Nephron progenitor cell (in vitro differentiated cells): ENCODE results near the gene TNN.
A peak's percentile ranks its signal among the peaks of the same experiment; 100 is the strongest.

Experiments
- DNase-seq: peaks from one replicate; pipeline ENCODE4 v3.0.0; 2021
- H3K27ac Mint-ChIP-seq: 2 replicates; pipeline ENCODE4 v1.8.0; 2021; ENCODE audit warnings: mild to moderate bottlenecking, moderate library complexity, mixed read lengths
- H3K27me3 Mint-ChIP-seq: 2 replicates; pipeline ENCODE4 v1.8.0; 2021; ENCODE audit warnings: mild to moderate bottlenecking, low read depth, mixed read lengths; ENCODE audit not compliant: poor library complexity
- H3K36me3 Mint-ChIP-seq: 2 replicates; pipeline ENCODE4 v1.8.0; 2021; ENCODE audit warnings: low read depth, mixed read lengths
- H3K4me1 Mint-ChIP-seq: 2 replicates; pipeline ENCODE4 v1.8.0; 2021; ENCODE audit warnings: mixed read lengths
- H3K4me3 Mint-ChIP-seq: 2 replicates; pipeline ENCODE4 v1.8.0; 2021; ENCODE audit warnings: mild to moderate bottlenecking, moderate library complexity, mixed read lengths
- H3K9me3 Mint-ChIP-seq: 2 replicates; pipeline ENCODE4 v1.8.0; 2021; ENCODE audit warnings: mild to moderate bottlenecking, moderate library complexity, mixed read lengths
- CTCF ChIP-seq: fragments of 200-600 bp; sonication (generic); IDR thresholded peaks from 2 replicates; pipeline ENCODE4 v1.5.0; 2021; ENCODE audit warnings: antibody characterized with exemption

The TNN gene

GRCh38 chr1:175172503-175172902, 104.9 kb downstream of the TNN start:
- DNase-seq, result no peak
- H3K4me1 Mint-ChIP-seq, result peaks cover 4% of the 10 kb centered on the region
- H3K27ac Mint-ChIP-seq, result no peak overlapping the region
- no peaks in the 10 kb centered on the region for H3K9me3 Mint-ChIP-seq
- H3K4me3 Mint-ChIP-seq, result no peak overlapping the region
- H3K36me3 Mint-ChIP-seq, result no peaks in the 10 kb centered on the region
- peaks cover 3% of the 10 kb centered on the region for H3K27me3 Mint-ChIP-seq
- no peak for TF ChIP-seq CTCF

DNA sequence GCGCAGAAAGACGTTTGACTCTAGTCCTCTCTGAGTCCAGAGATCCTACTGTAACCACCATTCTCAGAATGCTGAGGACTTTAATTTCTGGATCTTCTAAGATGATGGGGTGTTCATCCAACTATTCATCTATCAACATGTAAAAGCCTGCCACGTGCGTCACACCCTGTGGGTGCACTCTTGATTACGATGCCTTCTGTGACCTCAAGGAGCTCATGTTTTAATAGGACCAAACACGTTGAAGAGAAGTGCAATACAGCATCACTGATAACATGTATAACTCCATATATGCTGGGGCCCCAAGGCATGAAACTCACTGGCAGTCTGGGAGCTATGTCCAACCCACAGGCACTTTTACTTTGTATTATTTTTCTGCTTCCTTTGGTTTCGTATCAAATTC, 105.9 kb downstream of the TNN start:
- peaks cover 3% of the 10 kb centered on the region for H3K27me3 Mint-ChIP-seq
- no peak overlapping the region for H3K27ac Mint-ChIP-seq
- TF ChIP-seq CTCF, result no peak
- no peak overlapping the region for H3K4me3 Mint-ChIP-seq
- DNase-seq, result no peak
- peaks cover 11% of the 10 kb centered on the region for H3K4me1 Mint-ChIP-seq
- no peaks in the 10 kb centered on the region for H3K9me3 Mint-ChIP-seq
- no peaks in the 10 kb centered on the region for H3K36me3 Mint-ChIP-seq

GRCh38 chr1:175174309-175175102, 106.9 kb downstream of the TNN start:
- Mint-ChIP-seq H3K27me3 (peaks cover 7% of the 10 kb centered on the region), H3K27ac (no peak overlapping the region), H3K9me3 (no peaks in the 10 kb centered on the region), H3K4me1 (peaks cover 11% of the 10 kb centered on the region), H3K36me3 (no peaks in the 10 kb centered on the region), H3K4me3 (no peak overlapping the region)
- DNase-seq, result no peak
- TF ChIP-seq CTCF, result no peak

- H3K27me3 Mint-ChIP-seq, result peaks cover 7% of the 10 kb centered on the region
- TF ChIP-seq CTCF, result no peak
- peaks cover 11% of the 10 kb centered on the region for H3K4me1 Mint-ChIP-seq
- no peaks in the 10 kb centered on the region for H3K9me3 Mint-ChIP-seq
- DNase-seq, result no peak
- H3K27ac Mint-ChIP-seq, result no peak overlapping the region
- H3K4me3 Mint-ChIP-seq, result no peak overlapping the region
- no peaks in the 10 kb centered on the region for H3K36me3 Mint-ChIP-seq
Observed at GRCh38 chr1:175176246-175176645, 108.6 kb downstream of the TNN start.

DNA sequence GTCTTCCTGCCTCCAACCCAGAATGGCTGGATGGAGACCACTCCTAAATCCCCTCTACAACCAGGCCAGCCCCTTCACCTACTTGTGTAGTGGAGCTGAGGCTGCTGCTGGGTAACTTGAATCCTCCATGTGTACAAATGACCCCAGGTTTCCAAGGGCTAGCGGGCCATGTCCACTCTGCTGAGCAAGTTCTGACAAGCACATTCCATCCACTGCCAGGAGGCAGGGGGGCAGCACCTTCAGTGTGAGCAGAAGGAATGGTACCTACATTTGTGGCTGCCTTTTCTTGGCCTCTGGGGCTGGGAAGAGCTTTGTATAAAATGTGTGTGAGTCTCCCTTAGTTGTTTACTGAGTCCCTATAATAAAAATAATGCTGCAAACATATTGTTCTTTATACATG, 110.4 kb downstream of the TNN start:
- Mint-ChIP-seq H3K4me1 (peaks cover 8% of the 10 kb centered on the region), H3K36me3 (no peaks in the 10 kb centered on the region), H3K27ac (no peak overlapping the region), H3K4me3 (no peak overlapping the region), H3K9me3 (no peaks in the 10 kb centered on the region), H3K27me3 (peaks cover 16% of the 10 kb centered on the region)
- peak; percentile 34 for DNase-seq
- TF ChIP-seq CTCF, result no peak

- Mint-ChIP-seq H3K27ac (peak overlapping the region; percentile 64), H3K9me3 (no peaks in the 10 kb centered on the region), H3K4me1 (peaks cover 7% of the 10 kb centered on the region), H3K36me3 (no peaks in the 10 kb centered on the region), H3K4me3 (no peak overlapping the region), H3K27me3 (peaks cover 18% of the 10 kb centered on the region)
- no peak for TF ChIP-seq CTCF
- no peak for DNase-seq
Observed at GRCh38 chr1:175178456-175178855, 110.8 kb downstream of the TNN start.
